Cardiac fibroblast (primary cell): ENCODE results near the gene KDSR.

ENCODE experiments used
- DNase-seq, 2 donors: peaks; one replicate each; pipeline versions ENCODE4 v3.0.0 to v3.0.0-alpha.2; 2010; ENCODE audit warnings: low read depth in 2 of 2
- H3K4me3 ChIP-seq, 2 donors: replicated peaks in 1 of 2; 1 replicate in 1 of 2; 2 replicates in 1 of 2; pipeline ENCODE4 v1.5.1; 2011; ENCODE audit warnings: low read depth in 2 of 2, low read length in 2 of 2, mild to moderate bottlenecking in 2 of 2, moderate library complexity in 1 of 2
- CTCF ChIP-seq: IDR thresholded peaks from one replicate; pipeline ENCODE4 v1.5.1; 2011; ENCODE audit warnings: low read depth, mild to moderate bottlenecking, low read length, inconsistent platforms

KDSR gene

GRCh38 chr18:63382843-63383242 lies 15.8 kb upstream of the KDSR start:
- no peak overlapping the region for H3K4me3 ChIP-seq
- TF ChIP-seq CTCF: no peak
- no peak for DNase-seq

GRCh38 chr18:63379639-63379962 lies 12.6 kb upstream of the KDSR start:
- no peak overlapping the region for H3K4me3 ChIP-seq
- TF ChIP-seq CTCF: no peak
- DNase-seq: peak in 1 of 2 donors; percentile 38

- DNase-seq: peak; percentile 17 to 18
- TF ChIP-seq CTCF: no peak
Observed at GRCh38 chr18:63378919-63379638, 12.1 kb upstream of the KDSR start.

GRCh38 chr18:63377275-63377980 lies 10.4 kb upstream of the KDSR start:
- DNase-seq: no peak
- TF ChIP-seq CTCF: no peak
- no peak overlapping the region for H3K4me3 ChIP-seq

More at GRCh38 chr18:63378919-63379638, 12.1 kb upstream of the KDSR start:
- peak overlapping the region in 1 of 2 donors; percentile 16 for H3K4me3 ChIP-seq

- no peak overlapping the region for H3K4me3 ChIP-seq
- peak; percentile 85 to 93 for DNase-seq
- TF ChIP-seq CTCF: no peak
Observed at GRCh38 chr18:63376538-63376937, 9.5 kb upstream of the KDSR start.

- no peak for TF ChIP-seq CTCF
- H3K4me3 ChIP-seq: no peak overlapping the region
- DNase-seq: peak; percentile 13 to 62
Observed at GRCh38 chr18:63374540-63374939, 7.5 kb upstream of the KDSR start.
